ENCODE results near the gene AAMDC.

- TF ChIP-seq CTCF (IDR thresholded peaks at IDR 0.05) (no peak), POLR2AphosphoS5 (IDR thresholded peaks at IDR 0.05) (no peak), POLR2A (IDR thresholded peaks at IDR 0.05) (no peak)
These were observed 21.6 kb downstream of the AAMDC start for GRCh38 chr11:77842441-77843121.

Measured in suprapubic skin (tissue), 4 donors.